Activated T-cell treated with anti-CD3 and anti-CD28 coated beads for 4 hours (primary cell): ENCODE data around the gene SRSF1.
A peak's percentile ranks its signal among the peaks of the same experiment; 100 is the strongest.
"Not testable (repeated sequence)": the region's sequence is repeated elsewhere in the genome, so short reads cannot be mapped to it uniquely, and the experiment has no call there.

Experiments used
- DNase-seq: peaks from one replicate; pipeline ENCODE4 v3.0.0-alpha.2; 2020

SRSF1 gene

DNA sequence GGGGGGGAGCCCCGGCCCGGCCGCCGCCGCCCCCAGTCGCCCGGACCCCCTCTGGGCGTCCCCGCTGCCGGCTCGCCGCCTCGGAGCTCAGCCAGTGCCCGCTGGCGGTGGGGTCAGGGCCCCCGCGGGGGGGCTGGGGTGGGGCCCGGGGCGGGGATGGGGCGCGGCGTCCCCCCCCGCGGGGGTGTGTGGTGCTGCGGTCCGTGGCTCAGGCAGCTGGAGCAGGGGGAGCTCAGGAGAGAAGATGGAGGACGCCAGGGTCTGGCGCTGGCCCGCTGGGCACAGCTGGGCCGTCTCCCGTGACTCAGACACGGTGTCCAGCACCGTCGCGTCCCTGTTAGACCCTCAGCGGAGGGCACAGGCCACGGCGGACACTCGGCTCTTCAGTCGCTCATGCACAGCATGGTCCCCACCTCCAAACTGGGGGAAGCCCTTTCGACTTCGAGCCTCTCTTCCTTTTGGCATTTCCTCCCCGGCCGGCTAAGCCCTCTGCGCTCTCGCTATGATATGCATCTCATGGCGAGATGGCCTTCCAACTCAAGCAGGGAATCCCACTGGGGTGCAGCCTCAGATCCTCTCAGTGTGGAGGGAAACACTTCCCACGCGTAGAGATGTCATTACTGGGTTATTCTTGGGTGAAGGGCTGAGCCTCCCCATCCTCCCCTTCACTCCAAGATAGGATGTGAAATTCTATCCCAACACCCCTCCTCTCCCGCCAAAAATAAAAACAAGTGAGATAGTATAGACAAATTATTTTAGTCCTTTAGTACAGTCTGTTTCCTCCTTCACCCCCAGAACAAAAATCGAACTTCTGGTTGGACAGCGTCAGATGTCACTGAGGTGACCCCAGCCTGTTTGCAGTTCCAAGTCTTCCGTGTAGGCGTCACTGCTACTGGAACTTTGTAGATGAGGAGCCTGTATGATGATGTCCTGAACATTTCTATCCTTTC lies 18.5 kb downstream of the SRSF1 start:
- peak; percentile 41 for DNase-seq

DNA sequence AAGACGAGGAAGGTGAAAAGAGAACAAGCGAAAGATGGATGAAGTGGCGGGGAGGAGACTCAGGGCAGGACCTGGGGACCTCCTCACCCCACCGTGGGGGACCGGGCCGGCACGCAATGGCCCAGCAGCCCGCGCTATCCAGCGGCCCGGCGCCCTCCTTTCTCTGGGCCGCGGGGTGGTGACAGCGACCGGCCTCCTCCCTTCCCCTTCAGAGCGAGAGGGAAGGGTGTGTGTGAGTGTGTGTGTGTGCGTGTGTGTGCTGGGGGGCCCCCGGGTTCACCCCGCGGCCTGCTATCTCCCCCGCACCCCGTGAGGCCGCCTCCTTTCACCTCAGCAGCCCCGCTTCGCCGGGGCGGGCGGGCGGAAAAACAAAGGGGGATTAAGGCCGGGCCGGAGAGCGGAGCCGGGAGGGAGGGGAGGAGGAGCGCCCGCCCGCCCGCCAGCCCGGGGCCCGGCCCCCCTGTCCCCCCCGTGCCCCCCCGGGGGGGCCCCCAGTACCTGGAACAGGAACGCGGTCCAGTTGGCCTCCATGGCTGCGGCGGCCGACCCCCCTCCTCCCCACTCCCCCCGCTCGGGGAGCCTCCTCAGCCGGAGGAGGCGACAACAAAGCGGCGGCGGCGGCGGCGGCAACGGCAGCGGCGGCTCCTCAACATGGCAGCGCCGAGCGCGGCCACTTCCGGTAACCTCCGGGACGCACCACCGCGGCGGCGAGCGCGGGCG lies 19.3 kb downstream of the SRSF1 start, which contains the start of gene VEZF1:
TSS of gene VEZF1 (minus strand) at position 674 of the 720 bp plus-strand sequence. CDS start at position 531, 143 bp downstream.
- peak; percentile 57 for DNase-seq

DNA sequence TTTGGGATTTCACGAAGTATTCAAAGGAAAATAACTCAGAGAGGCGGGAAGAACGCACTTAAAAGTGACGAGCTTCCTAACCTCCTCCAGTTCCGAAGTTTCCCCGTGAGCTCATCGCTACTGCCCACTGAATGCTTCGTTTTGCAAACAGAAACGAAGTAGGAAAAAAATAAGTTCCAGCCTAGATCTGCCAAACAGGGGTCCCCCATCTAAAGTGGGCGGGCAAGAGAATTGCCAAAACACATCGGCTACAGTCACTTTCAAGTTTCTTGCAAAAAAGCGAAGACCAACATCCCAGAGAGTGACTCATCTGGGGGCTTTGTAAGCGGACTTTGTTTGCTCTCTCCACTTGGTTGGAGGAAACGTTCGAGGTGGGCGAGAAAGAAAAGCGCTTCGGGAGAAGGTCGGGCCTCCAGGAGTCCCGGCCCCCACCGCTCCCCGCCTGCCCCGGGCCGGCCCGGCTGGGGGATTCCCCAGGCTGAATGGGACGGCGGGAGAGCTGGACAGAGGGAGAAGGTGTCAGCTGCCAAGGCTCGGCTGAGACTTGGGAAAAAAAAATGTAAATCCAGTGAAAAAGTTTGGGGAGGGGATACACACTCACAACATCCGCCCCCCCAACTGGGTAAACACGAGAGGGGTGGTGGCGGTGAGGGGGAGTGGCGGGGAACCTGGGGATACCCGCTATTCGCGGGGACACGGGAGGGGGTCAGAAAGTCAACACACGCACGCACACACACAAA lies 20.0 kb downstream of the SRSF1 start:
- DNase-seq, result no peak

DNA sequence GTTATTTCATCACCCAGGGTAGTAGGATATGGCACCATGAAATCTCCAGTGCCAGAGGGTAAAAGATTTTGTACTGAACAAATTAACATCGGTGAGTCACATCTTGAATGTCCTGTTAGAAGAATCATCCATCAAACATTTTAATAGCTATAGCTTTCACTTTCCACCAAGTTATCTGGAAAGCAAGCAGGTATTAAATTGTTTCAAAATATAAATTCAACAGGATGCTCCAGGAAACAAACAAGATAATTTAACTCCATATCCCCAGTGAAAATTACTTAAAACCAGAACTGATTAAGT lies 21.4 kb downstream of the SRSF1 start:
- DNase-seq, result no peak

DNA sequence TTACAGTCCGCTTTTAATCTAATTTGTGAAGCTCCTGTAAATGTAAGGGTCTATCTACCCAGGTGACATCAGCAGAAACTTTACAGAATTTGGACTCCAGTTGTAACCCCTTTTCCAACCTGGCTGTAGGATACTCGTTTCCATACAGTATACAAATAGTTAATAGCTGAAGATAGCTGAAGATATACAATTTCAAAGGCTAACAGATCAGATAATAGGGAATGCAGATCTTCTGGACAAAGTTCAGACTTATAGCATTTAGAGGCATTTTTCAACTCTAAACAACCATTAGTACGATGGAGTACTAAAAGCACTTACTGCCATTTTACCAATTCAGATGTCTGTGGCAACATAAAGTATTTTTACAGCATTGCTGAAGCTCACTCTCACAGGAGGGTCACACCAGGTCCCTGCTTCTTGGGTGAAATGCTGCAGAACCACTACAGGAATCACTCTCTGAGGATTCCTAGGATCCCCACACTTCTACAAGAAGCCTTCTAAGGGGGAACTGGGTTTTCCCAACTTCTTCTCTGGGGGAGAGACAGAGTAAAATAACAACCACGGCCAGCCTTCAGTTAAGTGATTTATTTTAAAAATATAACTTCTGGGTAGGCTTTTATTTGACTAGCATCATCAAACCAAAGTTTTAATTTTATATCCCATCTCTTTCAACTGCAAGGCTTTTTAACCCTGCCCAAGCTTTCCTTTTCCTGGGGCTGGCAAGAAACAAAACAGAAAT lies 21.9 kb downstream of the SRSF1 start:
- no peak for DNase-seq

DNA sequence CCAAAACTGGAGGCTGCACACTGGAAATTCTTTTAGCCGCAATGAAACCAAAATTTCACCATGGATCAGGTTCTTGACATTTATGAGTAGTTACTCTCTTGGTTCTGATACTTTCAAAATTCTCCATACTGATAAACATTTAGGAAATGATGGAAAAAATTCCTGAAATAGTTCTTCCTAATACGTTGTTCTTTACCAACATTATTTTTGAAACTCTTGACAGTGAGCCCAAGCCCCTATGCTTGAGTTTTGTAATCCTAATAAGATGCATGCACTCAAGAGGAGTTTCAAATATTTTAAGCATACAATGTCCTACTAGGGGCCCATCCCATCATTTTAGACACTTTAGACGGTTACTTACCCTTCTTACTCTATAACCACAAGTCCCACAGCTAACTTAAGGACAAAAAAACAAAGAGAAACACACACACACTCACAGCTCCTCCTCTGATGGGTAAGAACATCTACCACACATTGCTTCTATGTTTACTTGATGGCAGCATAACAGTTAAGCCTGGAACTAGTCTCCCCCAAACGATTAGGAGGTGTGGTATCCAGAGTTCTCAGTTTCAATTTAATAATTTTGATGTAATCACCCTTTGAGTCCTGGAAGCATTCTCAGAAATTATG lies 22.7 kb downstream of the SRSF1 start:
- no peak for DNase-seq

DNA sequence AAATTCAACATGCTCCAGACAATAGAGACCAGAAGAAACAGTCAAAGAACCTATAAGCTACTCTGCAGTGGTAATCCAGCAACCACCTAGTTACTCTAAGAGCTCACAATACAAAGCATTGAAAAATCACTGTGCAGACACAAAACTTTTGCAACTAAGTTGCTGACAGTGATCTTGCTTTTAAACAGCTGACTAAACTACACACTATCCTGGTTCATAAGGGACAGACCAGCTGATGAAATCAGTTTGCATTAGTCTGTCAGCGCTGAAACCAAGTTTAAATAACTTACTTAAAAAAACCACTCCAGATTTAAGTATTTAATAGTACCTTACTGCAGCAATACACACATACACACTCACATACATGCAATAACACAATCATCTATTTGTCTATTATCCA lies 23.6 kb downstream of the SRSF1 start:
- no peak for DNase-seq

DNA sequence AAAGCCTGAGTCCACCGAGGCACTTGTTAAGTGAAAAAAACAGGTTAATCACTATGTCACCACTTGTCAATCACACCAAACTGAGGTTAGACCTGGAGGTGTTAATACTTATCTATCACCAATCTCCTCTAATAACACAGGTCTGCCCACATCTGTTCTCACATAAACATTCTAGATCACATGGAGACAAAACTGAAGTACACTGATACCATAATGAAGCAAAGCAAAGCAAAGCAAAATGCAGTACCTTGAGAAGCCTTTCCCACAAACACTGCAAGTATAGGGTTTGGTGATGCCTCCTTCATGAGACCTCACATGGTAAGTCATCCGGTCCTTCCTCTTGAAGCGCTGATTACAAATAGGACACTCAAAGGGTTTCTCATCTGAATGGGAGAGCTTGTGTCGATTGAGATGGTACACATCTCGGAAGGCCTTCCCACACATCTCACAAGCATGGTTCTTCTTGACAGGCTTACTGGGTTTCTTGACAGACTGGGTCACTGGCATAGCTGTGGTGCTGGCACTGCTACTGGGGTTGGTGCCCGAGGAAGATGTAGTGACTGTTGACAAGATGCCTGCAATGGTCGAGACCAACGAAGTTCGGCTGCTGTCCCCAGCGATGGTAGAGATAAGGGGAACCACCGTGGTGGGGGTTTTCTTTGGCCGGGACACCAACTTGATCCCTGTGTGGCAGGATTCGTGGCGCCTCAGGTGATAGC lies 24.4 kb downstream of the SRSF1 start:
- no peak for DNase-seq

DNA sequence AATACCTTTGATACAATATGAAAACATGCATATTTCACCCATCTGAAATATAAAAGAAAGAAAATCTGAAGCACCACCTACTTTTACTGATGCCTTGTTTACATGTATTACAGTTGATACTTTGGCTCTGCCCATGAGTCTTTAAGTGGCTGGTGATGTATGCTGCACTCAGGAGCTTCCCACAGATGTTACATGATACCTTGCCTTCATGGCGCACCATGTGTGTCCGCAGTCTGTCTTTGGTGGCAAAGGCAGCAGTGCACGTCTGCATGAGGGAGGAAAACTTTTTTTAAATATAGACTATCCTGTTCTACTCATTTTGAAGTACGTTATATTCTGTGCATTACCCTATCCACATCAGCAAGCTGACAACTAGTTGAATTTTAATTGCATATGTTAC lies 26.5 kb downstream of the SRSF1 start:
- DNase-seq, result no peak

DNA sequence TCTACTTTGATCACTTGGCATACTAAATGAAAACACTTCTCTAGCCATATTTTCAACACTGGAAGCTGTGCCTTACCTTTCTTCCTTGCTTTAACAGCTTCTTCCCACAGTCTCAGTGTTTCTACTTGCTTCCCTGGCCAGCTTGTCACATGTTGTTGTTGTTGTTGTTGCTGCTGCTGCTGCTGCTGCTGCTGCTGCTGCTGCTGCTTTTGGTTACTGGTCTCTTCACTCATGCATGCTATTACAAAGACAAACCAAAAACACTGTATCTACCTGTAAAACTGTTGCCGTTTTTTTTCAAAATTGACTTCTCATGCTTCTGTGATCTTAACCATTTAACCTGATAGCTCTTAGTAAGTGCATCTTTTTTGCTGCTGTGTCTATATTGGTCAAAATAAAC lies 28.0 kb downstream of the SRSF1 start:
- DNase-seq, result no peak

DNA sequence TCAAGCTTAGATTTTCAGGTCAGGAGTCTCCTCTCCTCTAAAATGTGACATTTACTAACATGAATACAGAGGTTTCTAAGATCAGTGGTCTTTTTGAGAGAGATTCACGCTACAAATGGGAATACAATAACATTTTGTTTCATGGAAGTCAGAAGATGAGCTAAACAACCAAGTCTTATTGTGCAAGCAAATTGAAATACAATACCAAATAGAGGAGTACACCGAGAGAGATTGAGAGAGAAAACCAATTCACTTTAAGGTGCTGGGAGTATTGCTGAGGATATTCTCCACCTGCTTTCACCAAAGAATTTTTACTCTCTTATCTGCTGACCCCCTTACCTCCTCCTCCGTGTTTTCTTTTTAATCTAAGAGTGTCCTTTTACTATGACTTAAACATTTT lies 30.5 kb downstream of the SRSF1 start:
- no peak for DNase-seq

DNA sequence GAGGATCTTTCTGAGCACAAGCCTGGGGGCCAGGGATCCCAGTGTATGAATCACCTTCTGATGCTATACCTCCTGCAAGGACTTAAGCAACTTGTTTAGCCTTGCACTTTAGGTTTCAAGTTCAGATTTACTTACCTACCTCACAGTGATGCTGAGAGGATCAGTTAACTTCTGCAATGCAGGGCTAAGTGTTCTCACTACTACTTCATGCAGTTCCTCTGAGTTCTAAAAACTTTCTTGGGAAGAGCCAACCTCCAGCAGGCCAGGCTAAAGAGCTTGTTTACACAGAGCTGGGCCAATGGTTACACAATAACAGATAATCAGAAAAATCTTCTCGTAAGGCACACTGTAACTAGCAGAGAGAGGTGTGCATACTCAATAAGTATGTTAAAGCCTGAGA lies 32.0 kb downstream of the SRSF1 start:
- no peak for DNase-seq

DNA sequence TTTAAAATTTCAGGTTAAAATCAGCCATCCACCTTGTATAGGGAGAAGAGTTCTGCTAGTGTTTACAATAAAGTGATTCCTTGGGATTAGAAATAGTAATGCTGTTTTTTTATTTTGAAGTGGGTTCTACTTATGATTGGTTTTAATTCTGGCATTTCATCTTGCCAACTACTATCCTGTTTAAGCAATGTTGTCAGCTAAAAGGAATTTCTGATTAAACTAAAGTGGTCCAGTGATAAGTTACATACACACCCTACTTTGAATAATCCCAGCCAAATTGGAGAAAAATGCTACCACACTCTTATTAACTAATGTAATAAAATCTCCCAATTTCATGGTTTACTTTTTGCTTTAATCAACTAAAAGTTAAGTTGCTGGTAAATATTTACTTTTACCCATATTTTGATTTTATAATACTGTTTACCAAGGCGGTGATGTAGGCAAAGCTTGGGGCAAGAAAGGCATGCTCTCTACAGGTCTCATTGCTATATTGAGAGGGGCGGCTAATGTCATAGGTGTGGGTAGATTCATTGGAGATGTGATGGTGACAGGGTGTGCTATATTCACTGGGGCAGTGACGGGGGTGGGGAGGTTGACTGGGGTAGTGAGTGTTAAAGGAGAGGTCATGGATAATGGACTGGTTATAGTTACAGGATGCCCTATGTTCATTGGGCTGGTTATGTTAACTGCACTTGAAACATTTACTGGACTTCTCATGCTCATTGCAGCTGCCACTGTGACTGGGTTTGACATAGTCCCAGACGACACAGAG lies 32.8 kb downstream of the SRSF1 start:
- DNase-seq, result not testable (repeated sequence)

DNA sequence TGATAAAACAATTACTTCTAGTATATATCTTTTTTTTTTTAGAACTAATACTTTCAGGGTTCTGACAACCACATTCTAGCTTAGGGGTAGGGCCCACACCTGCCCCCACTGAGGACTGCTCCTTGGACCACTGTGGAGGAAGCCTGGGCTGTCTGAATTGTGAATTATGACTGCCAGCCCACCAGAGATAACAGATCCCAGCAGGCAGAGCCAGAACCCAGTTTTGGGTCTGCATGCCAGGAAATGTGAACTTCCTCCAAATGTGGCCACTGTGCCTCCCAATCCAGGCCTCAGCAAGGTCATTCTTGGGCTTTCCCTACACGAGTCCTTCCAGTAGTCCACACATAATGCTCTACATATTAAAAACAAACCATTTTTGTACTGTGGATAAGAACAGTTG lies 34.9 kb downstream of the SRSF1 start:
- no peak for DNase-seq

DNA sequence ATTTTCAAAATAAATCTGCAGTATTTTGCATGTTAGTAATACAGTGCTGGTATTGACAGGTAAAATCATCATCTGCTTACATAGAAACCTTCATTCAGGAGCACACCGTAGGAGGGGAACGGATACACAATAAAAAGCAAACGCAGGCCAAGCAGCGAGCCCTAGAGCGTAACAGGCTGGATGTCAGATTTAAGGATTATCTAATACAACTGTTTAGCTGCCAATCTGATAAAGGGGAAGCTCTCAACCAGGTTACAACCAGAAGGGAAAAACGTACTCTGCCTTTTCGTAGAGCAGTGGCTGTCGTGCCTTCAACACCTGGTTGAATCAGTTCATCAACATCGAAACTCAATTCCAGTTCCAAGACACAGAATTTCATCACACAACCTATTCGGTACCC lies 35.5 kb downstream of the SRSF1 start:
- no peak for DNase-seq

DNA sequence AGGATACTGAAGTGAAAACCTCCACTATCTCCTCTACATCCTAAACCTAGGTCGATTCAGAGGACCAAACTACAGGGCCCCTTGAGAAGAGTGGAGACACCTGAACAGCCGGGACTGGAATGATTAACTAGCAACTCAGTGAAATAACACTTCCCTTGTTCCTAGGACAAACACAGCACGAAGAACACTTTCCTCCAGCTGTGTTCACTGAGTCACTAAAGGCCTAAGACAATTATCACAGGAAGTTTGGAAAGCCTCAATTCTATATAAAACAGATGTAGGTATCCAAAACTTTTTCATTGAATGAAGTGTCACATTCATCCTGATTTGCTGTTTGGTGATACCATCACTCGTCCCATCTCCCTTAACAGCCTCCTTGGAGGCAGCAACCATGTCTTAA lies 36.3 kb downstream of the SRSF1 start:
- DNase-seq, result no peak

DNA sequence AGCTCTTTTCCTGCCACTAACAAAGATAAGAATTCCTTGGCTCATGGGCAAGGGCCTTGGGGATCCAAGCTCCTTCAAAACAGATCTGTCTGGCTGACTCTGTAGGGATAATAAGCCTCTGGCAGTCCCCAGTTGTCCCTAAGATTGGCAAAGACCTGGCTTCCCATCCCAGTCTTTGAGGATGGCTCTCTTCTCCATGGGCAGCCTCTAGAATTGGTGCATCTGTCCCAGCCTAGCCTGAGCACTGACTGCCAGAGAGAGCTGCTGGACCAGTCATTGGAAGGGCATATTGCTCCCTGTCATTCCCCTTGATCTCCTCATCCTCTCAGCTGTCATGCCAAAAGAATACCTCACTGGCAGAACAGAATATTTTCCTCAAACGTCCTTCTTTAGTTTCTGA lies 38.6 kb downstream of the SRSF1 start:
- no peak for DNase-seq

DNA sequence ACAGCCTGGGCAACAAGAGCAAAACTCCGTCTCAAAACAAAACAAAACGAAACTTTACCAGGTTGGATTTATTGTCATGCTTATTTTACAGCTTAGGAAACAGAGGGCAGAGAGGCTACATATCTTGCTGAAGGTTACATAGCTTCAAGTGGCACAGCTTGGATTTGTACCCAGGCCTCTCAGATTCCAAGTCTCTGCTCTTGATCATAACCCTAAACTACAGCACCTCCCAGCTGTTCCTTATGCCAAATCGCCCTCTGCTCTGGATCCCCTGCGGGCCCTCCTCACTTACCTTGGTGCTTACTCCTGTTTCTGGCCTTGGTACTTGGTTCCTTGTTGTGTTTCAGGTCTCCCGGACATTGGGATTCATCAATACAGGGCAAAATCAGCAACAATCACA lies 40.2 kb downstream of the SRSF1 start:
- DNase-seq, result no peak

DNA sequence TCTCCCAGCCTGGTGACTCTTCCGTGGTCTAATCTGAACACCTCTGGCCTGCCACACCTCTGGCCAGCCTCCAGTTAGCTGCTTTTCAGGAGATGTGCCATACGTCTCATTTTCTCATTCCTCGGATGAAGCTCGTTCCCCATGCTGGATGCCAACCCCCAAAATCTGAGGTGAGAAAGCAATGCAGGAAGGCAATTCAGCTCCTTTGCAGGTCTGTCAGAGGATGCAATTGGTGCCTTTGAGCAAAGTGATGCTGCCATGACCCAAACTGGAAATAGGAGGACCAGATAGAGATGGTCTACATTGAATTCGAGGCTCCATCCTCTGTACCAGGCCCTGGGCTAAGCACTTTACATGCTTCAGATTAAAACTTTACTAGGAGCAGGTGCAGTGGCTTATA lies 40.8 kb downstream of the SRSF1 start:
- no peak for DNase-seq

DNA sequence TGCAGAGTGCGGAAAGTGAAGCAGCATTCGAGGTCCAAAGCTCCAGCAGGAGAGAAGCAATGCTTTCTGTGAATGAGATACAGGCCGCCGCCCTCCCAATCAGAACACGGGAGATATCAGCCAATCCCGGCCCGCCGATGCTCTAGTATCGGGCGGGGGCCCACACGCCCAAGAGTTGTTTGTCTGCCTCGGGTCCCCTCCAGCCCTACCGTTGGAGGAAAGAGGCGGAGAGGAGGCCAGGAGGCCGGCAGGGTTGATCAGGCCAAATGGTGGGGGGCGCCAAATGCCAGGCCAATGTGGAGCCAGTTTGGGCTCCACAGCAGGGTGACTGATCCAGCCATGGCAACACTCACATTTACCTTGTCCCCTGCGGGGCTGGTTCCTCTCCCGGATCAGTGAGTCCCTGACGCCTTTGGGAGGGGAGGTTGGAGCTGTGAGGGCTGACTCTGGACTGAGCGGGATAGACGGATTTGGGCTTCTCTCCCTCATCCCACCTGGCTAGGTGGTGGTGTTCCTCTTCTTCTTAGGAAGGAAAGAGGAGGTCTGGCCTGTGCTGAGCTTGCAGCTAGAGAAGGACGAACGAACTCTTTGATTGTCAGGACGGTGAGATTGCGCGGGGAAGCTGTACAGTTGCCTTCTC lies 41.4 kb downstream of the SRSF1 start:
- DNase-seq, result no peak

DNA sequence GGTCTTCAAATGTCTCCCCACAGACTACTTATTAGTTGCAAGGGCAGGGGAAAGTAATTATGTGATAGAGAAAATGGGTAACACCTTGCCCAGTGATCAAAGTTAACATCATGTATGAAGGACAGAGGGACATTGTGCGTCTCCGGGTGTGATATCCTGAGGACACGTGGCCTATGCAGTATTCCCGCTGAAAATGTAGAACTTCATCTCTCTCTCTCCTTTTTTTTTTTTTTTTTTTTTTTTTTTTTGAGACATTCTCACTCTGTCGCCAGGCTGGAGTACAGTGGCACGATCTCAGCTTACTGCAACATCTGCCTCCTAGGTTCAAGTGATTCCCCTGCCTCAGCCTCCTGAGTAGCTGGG lies 43.9 kb downstream of the SRSF1 start:
- DNase-seq, result no peak
